ENCODE data around the gene E2F4. TPM values are rescaled to one million over a fixed set of nuclear protein-coding genes. Genes with fewer than 3 reads are reported as not detected.

E2F4 gene
- total RNA-seq, 1 experiment from 2014 or later = 74.5 TPM

GRCh38 chr16:67202426-67202825, 10.5 kb downstream of the E2F4 start:
- Histone ChIP-seq H3K27me3 (ENCODE audit: control insufficient read depth, insufficient read depth, low read length) (no peaks in the 10 kb centered on the region), H3K4me3 (ENCODE audit: low read depth in 2 of 2, low read length in 2 of 2) (no peak overlapping the region), H3K9me3 (ENCODE audit: control insufficient read depth, insufficient read depth, low read depth, low read length) (no peaks in the 10 kb centered on the region), H3K27ac (ENCODE audit: low read length) (no peak overlapping the region), H3K4me1 (ENCODE audit: control insufficient read depth, insufficient read depth, low read length) (peaks cover 16% of the 10 kb centered on the region), H3K36me3 (ENCODE audit: control insufficient read depth, insufficient read depth, low read length) (no peaks in the 10 kb centered on the region; the same call in 1 of the 2 replicates)
- TF ChIP-seq CTCF (IDR thresholded peaks at IDR 0.05) = no peak
- no peak for TF ChIP-seq REST (IDR thresholded peaks at IDR 0.05; ENCODE audit: insufficient read depth in 1 of 2, low read depth in 2 of 2, low read length in 1 of 2)
- TF ChIP-seq POLR2AphosphoS5 (IDR thresholded peaks at IDR 0.05; ENCODE audit: low read depth, low read length) = no peak
- TF ChIP-seq SIN3A (IDR thresholded peaks at IDR 0.05; ENCODE audit: borderline replicate concordance, insufficient read depth, low read depth, low read length) = no peak
- no peak for TF ChIP-seq TCF7L2 (IDR thresholded peaks at IDR 0.05; ENCODE audit: low read depth, low read length)
- POLR2A ChIA-PET = no interaction called here
- BruUV-seq (replicated peaks) = no TSS peak
- DNase-seq (ENCODE audit: low read depth, low spot score) (no peak), ATAC-seq (no peak)
- in situ Hi-C loops (cut with HindIII; ENCODE audit: low pct_unique_long_range_greater_than_20kb, low sequenced_read_pairs) = no loop called here
- CTCF ChIA-PET = no interaction called here
- intact Hi-C loops (cut with micrococcal nuclease; ENCODE audit: unreplicated experiment) = no loop called here

GRCh38 chr16:67202956-67203493, 11.1 kb downstream of the E2F4 start:
- Histone ChIP-seq H3K36me3 (ENCODE audit: control insufficient read depth, insufficient read depth, low read length) (no peaks in the 10 kb centered on the region; the same call in 1 of the 2 replicates), H3K27me3 (ENCODE audit: control insufficient read depth, insufficient read depth, low read length) (no peaks in the 10 kb centered on the region), H3K9me3 (ENCODE audit: control insufficient read depth, insufficient read depth, low read depth, low read length) (no peaks in the 10 kb centered on the region), H3K27ac (ENCODE audit: low read length) (no peak overlapping the region), H3K4me3 (ENCODE audit: low read depth in 2 of 2, low read length in 2 of 2) (no peak overlapping the region), H3K4me1 (ENCODE audit: control insufficient read depth, insufficient read depth, low read length) (peaks cover 19% of the 10 kb centered on the region)
- ChIA-PET CTCF (no interaction called here), POLR2A (no interaction called here)
- intact Hi-C loops (cut with micrococcal nuclease; ENCODE audit: unreplicated experiment) = no loop called here
- no TSS peak for BruUV-seq (replicated peaks)
- DNase-seq (ENCODE audit: low read depth, low spot score) (no peak), ATAC-seq (no peak)
- no peak for TF ChIP-seq POLR2AphosphoS5 (IDR thresholded peaks at IDR 0.05; ENCODE audit: low read depth, low read length)
- in situ Hi-C loops (cut with HindIII; ENCODE audit: low pct_unique_long_range_greater_than_20kb, low sequenced_read_pairs) = no loop called here

- no TSS peak for BruUV-seq (replicated peaks)
- Histone ChIP-seq H3K27ac (ENCODE audit: low read length) (no peak overlapping the region), H3K9me3 (ENCODE audit: control insufficient read depth, insufficient read depth, low read depth, low read length) (no peaks in the 10 kb centered on the region), H3K4me3 (ENCODE audit: low read depth in 2 of 2, low read length in 2 of 2) (no peak overlapping the region), H3K36me3 (ENCODE audit: control insufficient read depth, insufficient read depth, low read length) (no peaks in the 10 kb centered on the region; the same call in 1 of the 2 replicates), H3K4me1 (ENCODE audit: control insufficient read depth, insufficient read depth, low read length) (peaks cover 18% of the 10 kb centered on the region), H3K27me3 (ENCODE audit: control insufficient read depth, insufficient read depth, low read length) (no peaks in the 10 kb centered on the region)
- intact Hi-C loops (cut with micrococcal nuclease; ENCODE audit: unreplicated experiment) (no loop called here), in situ Hi-C loops (cut with HindIII; ENCODE audit: low pct_unique_long_range_greater_than_20kb, low sequenced_read_pairs) (no loop called here)
- DNase-seq (ENCODE audit: low read depth, low spot score) = no peak
- no peak for TF ChIP-seq POLR2AphosphoS5 (IDR thresholded peaks at IDR 0.05; ENCODE audit: low read depth, low read length)
- no peak for TF ChIP-seq REST (IDR thresholded peaks at IDR 0.05; ENCODE audit: insufficient read depth in 1 of 2, low read depth in 2 of 2, low read length in 1 of 2)
- TF ChIP-seq SIN3A (IDR thresholded peaks at IDR 0.05; ENCODE audit: borderline replicate concordance, insufficient read depth, low read depth, low read length) = no peak
- TF ChIP-seq CTCF (IDR thresholded peaks at IDR 0.05) = no peak
- no peak for TF ChIP-seq TCF7L2 (IDR thresholded peaks at IDR 0.05; ENCODE audit: low read depth, low read length)
- ChIA-PET CTCF (no interaction called here), POLR2A (interaction anchor here (0.6 kb wide), 1 partner anchor 228 kb away, joined by 11 read pairs; no protein-coding TSS in a partner anchor)
- no peak for ATAC-seq
These were observed 12.1 kb downstream of the E2F4 start for GRCh38 chr16:67204076-67204475.

Data from Panc1 (cell line).